Transverse colon (tissue), 4 donors: ENCODE results near the gene PROX1. TPM values are rescaled to one million over a fixed set of nuclear protein-coding genes. Genes with fewer than 3 reads are reported as not detected.

Experiments
- DNase-seq: peaks from one replicate; pipeline ENCODE4 v3.0.0-alpha.2; 2019
- H3K27ac ChIP-seq, 4 donors: fragments of 200-600 bp; sonication (generic); 2 replicates each; pipeline ENCODE4 v1.5.1; 2016 to 2018; ENCODE audit warnings: inconsistent platforms in 4 of 4
- H3K27me3 ChIP-seq: fragments of 200-600 bp; sonication (generic); 2 replicates; pipeline ENCODE4 v1.5.1; 2017; ENCODE audit warnings: inconsistent platforms
- H3K36me3 ChIP-seq, 4 donors: fragments of 200-600 bp; sonication (generic); 2 replicates each; pipeline ENCODE4 v1.5.1; 2017 to 2019; ENCODE audit warnings: inconsistent platforms in 4 of 4
- H3K4me1 ChIP-seq, 4 donors: fragments of 200-600 bp; sonication (generic); 2 replicates each; pipeline ENCODE4 v1.5.1; 2017 to 2020; ENCODE audit warnings: inconsistent platforms in 4 of 4
- H3K4me3 ChIP-seq, 4 donors: fragments of 200-600 bp; sonication (generic); 1 replicate in 1 of 4; 2 replicates in 3 of 4; pipeline versions ENCODE4 v1.5.1 to v1.6.1; 2017 to 2019; ENCODE audit warnings: inconsistent platforms in 4 of 4
- H3K9me3 ChIP-seq, 2 donors: fragments of 200-600 bp; sonication (generic); 2 replicates each; pipeline ENCODE4 v1.5.1; 2017 to 2019; ENCODE audit warnings: inconsistent platforms in 2 of 2
- CTCF ChIP-seq, 5 experiments: fragments of 200-600 bp in 3 of 5; fragments of 450-650 bp in 2 of 5; sonication (generic) in 3 of 5; IDR thresholded peaks; 1 replicate in 2 of 5; 2 replicates in 3 of 5; pipeline ENCODE4 v1.5.1; 2016 to 2017; ENCODE audit warnings: antibody characterized with exemption in 5 of 5, inconsistent platforms in 3 of 5, mild to moderate bottlenecking in 2 of 5, moderate library complexity in 1 of 5
- EP300 ChIP-seq: sonication (generic); formaldehyde crosslinking; IDR thresholded peaks from one replicate; pipeline ENCODE4 v1.6.1; 2017; ENCODE audit warnings: antibody characterized with exemption, low read depth
- POLR2A ChIP-seq: fragments of 450-650 bp; IDR thresholded peaks from one replicate; pipeline ENCODE4 v1.6.1; 2016; ENCODE audit warnings: antibody characterized with exemption, mild to moderate bottlenecking, moderate library complexity
- POLR2AphosphoS5 ChIP-seq, 3 donors: sonication (generic); formaldehyde crosslinking; IDR thresholded peaks; one replicate each; pipeline ENCODE4 v1.6.1; 2016; ENCODE audit warnings: antibody characterized with exemption in 3 of 3
- WGBS, 2 donors: methylation state at CpG; one replicate each; pipeline ENCODE4 v1.1.5; 2018; ENCODE audit warnings: low coverage in 1 of 2; 5-methylcytosine and 5-hydroxymethylcytosine counted together
- in situ Hi-C, 4 donors: fragments of 200-750 bp; cut with MboI; loops; one replicate each; pipeline versions ENCODE4 v1.15.0 to v1.15.1; 2017; ENCODE audit warnings: low sequenced_read_pairs in 3 of 4, low pct_ligation_motif_present in 1 of 4, low pct_unique_long_range_greater_than_20kb in 1 of 4
- intact Hi-C: fragments of 100-400 bp; cut with DNase I; formaldehyde crosslinking; loops from one replicate; pipeline ENCODE4 v1.15.1; 2023; ENCODE audit warnings: low total_unique reads
- total RNA-seq, 4 donors: library from RNA; depleted of rRNA; stranded (reverse); fragments of >200 nt; gene quantifications; one replicate each; pipeline ENCODE4 v1.1.0, GENCODE V29; 2016

PROX1 gene
- total RNA-seq, 4 donors from 2014 or later = 3.4 to 16.1 (median 8.0) TPM

DNA sequence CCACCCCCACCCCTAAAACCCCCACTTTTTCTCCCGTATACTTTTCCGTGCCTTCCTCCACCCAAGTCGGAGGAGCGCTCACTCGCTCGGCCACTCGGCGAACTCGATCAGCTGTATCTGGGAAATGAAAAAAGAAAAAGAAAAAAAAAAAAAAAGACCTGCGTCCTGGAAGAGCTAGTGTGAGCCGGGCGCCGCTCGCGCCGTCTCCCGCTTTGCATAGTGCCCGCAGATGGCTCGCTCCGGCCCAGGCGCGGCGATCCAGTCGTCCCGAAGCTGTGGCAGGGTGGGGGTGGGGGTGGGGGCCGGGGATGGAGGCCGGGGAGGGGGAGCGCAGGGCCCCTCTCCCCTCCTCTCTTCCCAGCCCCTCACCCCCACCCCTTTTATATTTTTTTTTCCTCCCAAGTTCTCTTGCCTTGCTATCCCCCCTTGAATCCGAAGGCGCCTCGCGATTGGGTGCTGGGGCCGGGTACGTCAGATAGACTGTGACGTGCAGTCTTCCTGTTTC, 299 bp upstream of the PROX1 start:
- H3K4me1 ChIP-seq = peaks cover 18 to 43% (median 30%) of the 10 kb centered on the region in 4 donors
- WGBS, 2 donors = 0 to 1% methylated on average over 2 to 35 of the region's 35 CpGs
- H3K9me3 ChIP-seq = no peaks in the 10 kb centered on the region
- intact Hi-C loops (no loop called here), in situ Hi-C loops (no loop called here)
- DNase-seq = peak; percentile 78
- H3K27me3 ChIP-seq = peaks cover 89% of the 10 kb centered on the region
- H3K27ac ChIP-seq = peak overlapping the region; percentile 84 to 89 (median 88)
- TF ChIP-seq POLR2AphosphoS5 (IDR thresholded peaks at IDR 0.05) (no peak), EP300 (no peak), POLR2A (no peak), CTCF (IDR thresholded peaks at IDR 0.05) (no peak)
- H3K4me3 ChIP-seq = peak overlapping the region; percentile 45 to 70 (median 55)
- H3K36me3 ChIP-seq = no peaks in the 10 kb centered on the region

DNA sequence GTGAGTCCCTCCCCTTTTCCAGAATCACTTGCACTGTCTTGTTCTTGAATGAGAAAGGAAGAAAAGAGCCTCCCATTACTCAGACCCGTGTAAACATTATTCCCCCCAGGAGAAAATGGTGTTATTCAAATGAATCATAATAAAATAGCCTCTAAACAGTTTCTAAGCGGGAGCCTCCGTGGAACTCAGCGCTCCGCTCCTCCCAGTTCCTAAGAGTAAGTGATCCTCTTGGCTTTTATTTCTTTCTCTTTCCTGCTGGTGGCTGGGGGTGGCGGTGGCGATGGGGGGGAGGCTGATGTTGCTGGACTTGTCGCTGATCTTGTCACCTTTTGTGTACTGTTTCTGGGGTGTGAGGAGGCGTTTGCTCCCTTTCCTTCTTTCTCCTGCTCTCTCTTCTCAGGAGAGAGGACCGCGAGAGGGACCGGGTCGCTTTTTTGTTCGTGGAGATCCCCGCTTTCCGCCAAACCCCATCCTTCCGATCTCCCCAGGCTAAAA, 781 bp downstream of the PROX1 start:
- intact Hi-C loops = no loop called here
- Histone ChIP-seq H3K27me3 (peaks cover 82% of the 10 kb centered on the region), H3K9me3 (no peaks in the 10 kb centered on the region), H3K4me1 (peaks cover 12 to 33% (median 21%) of the 10 kb centered on the region in 4 donors), H3K4me3 (peak overlapping the region; percentile 45 to 70 (median 55)), H3K36me3 (no peaks in the 10 kb centered on the region), H3K27ac (peak overlapping the region; percentile 84 to 89 (median 88))
- 0 to 3% methylated on average over 6 to 17 of the region's 17 CpGs for WGBS, 2 donors
- TF ChIP-seq CTCF (IDR thresholded peaks at IDR 0.05) (no peak), POLR2A (no peak), EP300 (no peak)
- in situ Hi-C loops = no loop called here
- DNase-seq = no peak

- in situ Hi-C loops (no loop called here), intact Hi-C loops (no loop called here)
- H3K27me3 ChIP-seq = peaks cover 80% of the 10 kb centered on the region
- TF ChIP-seq POLR2AphosphoS5 (IDR thresholded peaks at IDR 0.05) (no peak), POLR2A (no peak), CTCF (IDR thresholded peaks at IDR 0.05) (no peak), EP300 (no peak)
- peak overlapping the region; percentile 84 to 89 (median 88) for H3K27ac ChIP-seq
- peak overlapping the region; percentile 45 to 70 (median 55) for H3K4me3 ChIP-seq
- H3K9me3 ChIP-seq = no peaks in the 10 kb centered on the region
- no peaks in the 10 kb centered on the region for H3K36me3 ChIP-seq
- peaks cover 12 to 33% (median 21%) of the 10 kb centered on the region in 4 donors for H3K4me1 ChIP-seq
- DNase-seq = no peak
- WGBS, 2 donors = 4 to 9% methylated on average over 19 to 39 of the region's 39 CpGs
These were observed 1.5 kb downstream of the PROX1 start for GRCh38 chr1:213989002-213989855.

- in situ Hi-C loops = no loop called here
- no peak overlapping the region for H3K27ac ChIP-seq
- intact Hi-C loops = no loop called here
- H3K4me1 ChIP-seq = peaks cover 0 to 5% (median 1%) of the 10 kb centered on the region in 4 donors
- no peak overlapping the region for H3K4me3 ChIP-seq
- H3K36me3 ChIP-seq = no peaks in the 10 kb centered on the region
- no peak for DNase-seq
- no peaks in the 10 kb centered on the region for H3K9me3 ChIP-seq
- H3K27me3 ChIP-seq = peaks cover 45% of the 10 kb centered on the region
- 58 to 69% methylated on average over 2 of the region's 2 CpGs for WGBS, 2 donors
- TF ChIP-seq EP300 = no peak
- TF ChIP-seq POLR2A = no peak
- TF ChIP-seq POLR2AphosphoS5 (IDR thresholded peaks at IDR 0.05) = no peak
- TF ChIP-seq CTCF (IDR thresholded peaks at IDR 0.05) = no peak
These were observed 6.2 kb downstream of the PROX1 start for GRCh38 chr1:213993929-213994328.
